SK-N-SH (cell line): Measurements from ENCODE around the gene RTL3.

ENCODE experiments used
- CTCF ChIP-seq: fragments of 200-600 bp; sonication (generic); IDR thresholded peaks from 2 replicates; pipeline ENCODE4 v1.6.1; 2017; ENCODE audit warnings: antibody characterized with exemption, mild to moderate bottlenecking, moderate library complexity
- MAX ChIP-seq: IDR thresholded peaks from 2 replicates; pipeline ENCODE4 v1.4.0; 2012; ENCODE audit warnings: low read depth
- POLR2AphosphoS5 ChIP-seq: IDR thresholded peaks from 2 replicates; pipeline ENCODE4 v1.6.1; 2012; ENCODE audit warnings: low read depth, low read length
- REST ChIP-seq: IDR thresholded peaks from 2 replicates; pipeline ENCODE4 v1.6.1; 2012; ENCODE audit warnings: mild to moderate bottlenecking, low read depth, low read length, moderate library complexity
- RFX5 ChIP-seq: IDR thresholded peaks from 2 replicates; pipeline ENCODE4 v1.6.1; 2012; ENCODE audit warnings: mild to moderate bottlenecking, improper control_type of control experiment, low read length
- TAF1 ChIP-seq: IDR thresholded peaks from 2 replicates; pipeline ENCODE4 v1.6.1; 2012; ENCODE audit warnings: low read depth, mild to moderate bottlenecking, low read length, moderate library complexity, borderline replicate concordance
- TCF12 ChIP-seq: IDR thresholded peaks from 2 replicates; pipeline ENCODE4 v1.4.0; 2012
- TEAD4 ChIP-seq: IDR thresholded peaks from 2 replicates; pipeline ENCODE4 v1.4.0; 2012; ENCODE audit warnings: mild to moderate bottlenecking, borderline replicate concordance; ENCODE audit not compliant: insufficient read depth
- USF1 ChIP-seq: IDR thresholded peaks from 2 replicates; pipeline ENCODE4 v1.4.0; 2012; ENCODE audit warnings: low read depth, borderline replicate concordance
- USF2 ChIP-seq: fragments of 150-350 bp; IDR thresholded peaks from 2 replicates; pipeline ENCODE4 v1.6.1; 2017; ENCODE audit warnings: antibody characterized with exemption, low read length, low read depth, borderline replicate concordance
- YY1 ChIP-seq: IDR thresholded peaks from 2 replicates; pipeline ENCODE4 v1.4.0; 2012; ENCODE audit warnings: low read depth, mild to moderate bottlenecking
- ZBTB33 ChIP-seq: IDR thresholded peaks from 2 replicates; pipeline ENCODE4 v1.4.0; 2012; ENCODE audit warnings: low read depth, borderline replicate concordance

GRCh38 chrX:78655642-78656041 is 3.5 kb downstream of the RTL3 start:
- TF ChIP-seq REST: no peak
- TF ChIP-seq MAX: no peak
- no peak for TF ChIP-seq CTCF
- no peak for TF ChIP-seq ZBTB33
- TF ChIP-seq USF2: no peak
- TF ChIP-seq USF1: no peak
- TF ChIP-seq TAF1: no peak
- no peak for TF ChIP-seq POLR2AphosphoS5
- no peak for TF ChIP-seq TEAD4
- TF ChIP-seq TCF12: no peak
- no peak for TF ChIP-seq YY1
- no peak for TF ChIP-seq RFX5
